Skeletal muscle satellite cell (primary cell): Measurements from ENCODE around the gene PBXIP1.

Source experiments
- H3K27me3 ChIP-seq: 2 replicates; pipeline ENCODE4 v1.7.0; 2013; ENCODE audit warnings: low read length; ENCODE audit not compliant: control insufficient read depth, insufficient read depth
- H3K36me3 ChIP-seq: 2 replicates; pipeline ENCODE4 v1.7.0; 2013; ENCODE audit warnings: mild to moderate bottlenecking, control low read depth, low read length; ENCODE audit not compliant: insufficient read depth
- H3K4me1 ChIP-seq: 2 replicates; pipeline ENCODE4 v1.7.0; 2013; ENCODE audit warnings: low read length; ENCODE audit not compliant: control insufficient read depth, insufficient read depth
- H3K4me2 ChIP-seq: 2 replicates; pipeline ENCODE4 v1.7.0; 2013; ENCODE audit warnings: mild to moderate bottlenecking, low read length
- H3K4me3 ChIP-seq: 2 replicates; pipeline ENCODE4 v1.7.0; 2013; ENCODE audit warnings: low read length
- H3K9ac ChIP-seq: 2 replicates; pipeline ENCODE4 v1.7.0; 2013; ENCODE audit warnings: mild to moderate bottlenecking, low read depth, low read length, moderate library complexity
- H3K9me3 ChIP-seq: replicated peaks from 2 replicates; pipeline ENCODE4 v1.7.0; 2013; ENCODE audit warnings: mild to moderate bottlenecking, control low read depth, low read length

PBXIP1 gene

GRCh38 chr1:154948079-154948478 is 7.8 kb downstream of the PBXIP1 start:
- Histone ChIP-seq H3K36me3 (peaks cover 11% of the 10 kb centered on the region), H3K4me3 (no peak overlapping the region), H3K9ac (no peak overlapping the region), H3K4me2 (no peak overlapping the region), H3K27me3 (no peaks in the 10 kb centered on the region), H3K4me1 (peaks cover 3% of the 10 kb centered on the region), H3K9me3 (no peaks in the 10 kb centered on the region)

- H3K9ac ChIP-seq = no peak overlapping the region
- peaks cover 9% of the 10 kb centered on the region for H3K36me3 ChIP-seq
- no peaks in the 10 kb centered on the region for H3K4me1 ChIP-seq
- no peaks in the 10 kb centered on the region for H3K27me3 ChIP-seq
- no peak overlapping the region for H3K4me3 ChIP-seq
- H3K4me2 ChIP-seq = no peak overlapping the region
- H3K9me3 ChIP-seq = no peaks in the 10 kb centered on the region
Measured at GRCh38 chr1:154945962-154946850, 9.7 kb downstream of the PBXIP1 start.

- H3K4me1 ChIP-seq = no peaks in the 10 kb centered on the region
- peaks cover under 1% of the 10 kb centered on the region for H3K36me3 ChIP-seq
- H3K4me2 ChIP-seq = no peak overlapping the region
- no peak overlapping the region for H3K9ac ChIP-seq
- no peaks in the 10 kb centered on the region for H3K9me3 ChIP-seq
- no peaks in the 10 kb centered on the region for H3K27me3 ChIP-seq
- H3K4me3 ChIP-seq = no peak overlapping the region
Measured at GRCh38 chr1:154945160-154945961, 10.5 kb downstream of the PBXIP1 start.

GRCh38 chr1:154944401-154945159 is 11.3 kb downstream of the PBXIP1 start:
- H3K36me3 ChIP-seq = no peaks in the 10 kb centered on the region

GRCh38 chr1:154943649-154944400 is 12.1 kb downstream of the PBXIP1 start:
- H3K36me3 ChIP-seq = no peaks in the 10 kb centered on the region
- no peak overlapping the region for H3K4me2 ChIP-seq
- no peaks in the 10 kb centered on the region for H3K27me3 ChIP-seq
- no peaks in the 10 kb centered on the region for H3K9me3 ChIP-seq
- no peak overlapping the region for H3K9ac ChIP-seq
- H3K4me3 ChIP-seq = no peak overlapping the region
- no peaks in the 10 kb centered on the region for H3K4me1 ChIP-seq

More at GRCh38 chr1:154944401-154945159, 11.3 kb downstream of the PBXIP1 start:
- Histone ChIP-seq H3K9me3 (no peaks in the 10 kb centered on the region), H3K9ac (no peak overlapping the region), H3K4me2 (no peak overlapping the region), H3K27me3 (no peaks in the 10 kb centered on the region), H3K4me3 (no peak overlapping the region), H3K4me1 (no peaks in the 10 kb centered on the region)

GRCh38 chr1:154941333-154942013 is 14.4 kb downstream of the PBXIP1 start:
- Histone ChIP-seq H3K9me3 (no peaks in the 10 kb centered on the region), H3K4me2 (no peak overlapping the region), H3K4me1 (peaks cover 7% of the 10 kb centered on the region), H3K9ac (no peak overlapping the region), H3K4me3 (no peak overlapping the region), H3K27me3 (no peaks in the 10 kb centered on the region), H3K36me3 (no peaks in the 10 kb centered on the region)

- Histone ChIP-seq H3K4me2 (no peak overlapping the region), H3K27me3 (no peaks in the 10 kb centered on the region), H3K4me1 (peaks cover 12% of the 10 kb centered on the region), H3K36me3 (no peaks in the 10 kb centered on the region), H3K4me3 (no peak overlapping the region), H3K9me3 (no peaks in the 10 kb centered on the region), H3K9ac (no peak overlapping the region)
Measured at GRCh38 chr1:154940651-154941194, 15.2 kb downstream of the PBXIP1 start.

GRCh38 chr1:154940213-154940560 is 15.7 kb downstream of the PBXIP1 start:
- Histone ChIP-seq H3K36me3 (no peaks in the 10 kb centered on the region), H3K9me3 (no peaks in the 10 kb centered on the region), H3K4me1 (peaks cover 12% of the 10 kb centered on the region), H3K4me2 (no peak overlapping the region), H3K4me3 (no peak overlapping the region), H3K9ac (no peak overlapping the region), H3K27me3 (no peaks in the 10 kb centered on the region)

GRCh38 chr1:154938604-154939399 is 17.1 kb downstream of the PBXIP1 start:
- H3K4me1 ChIP-seq = peaks cover 12% of the 10 kb centered on the region
- no peak overlapping the region for H3K4me2 ChIP-seq
- H3K27me3 ChIP-seq = no peaks in the 10 kb centered on the region
- H3K9me3 ChIP-seq = no peaks in the 10 kb centered on the region
- H3K36me3 ChIP-seq = no peaks in the 10 kb centered on the region
- no peak overlapping the region for H3K9ac ChIP-seq
- no peak overlapping the region for H3K4me3 ChIP-seq

GRCh38 chr1:154937988-154938386 is 17.9 kb downstream of the PBXIP1 start:
- H3K9ac ChIP-seq = peak overlapping the region; percentile 95
- H3K27me3 ChIP-seq = no peaks in the 10 kb centered on the region
- H3K36me3 ChIP-seq = no peaks in the 10 kb centered on the region
- H3K4me3 ChIP-seq = peak overlapping the region; percentile 81
- H3K4me1 ChIP-seq = peaks cover 12% of the 10 kb centered on the region
- no peaks in the 10 kb centered on the region for H3K9me3 ChIP-seq
- H3K4me2 ChIP-seq = peak overlapping the region; percentile 93
